Measurements from ENCODE around the gene SLC30A4. TPM values are rescaled to one million over a fixed set of nuclear protein-coding genes. Genes with fewer than 3 reads are reported as not detected.

Gene SLC30A4
- polyA plus RNA-seq, 5 donors: 4.6 to 7.7 (median 6.7) TPM

GRCh38 chr15:45451265-45451664, 71.3 kb downstream of the SLC30A4 start:
- DNase-seq: no peak

- no peak for DNase-seq
These were observed 72.4 kb downstream of the SLC30A4 start for GRCh38 chr15:45449916-45450867.

- DNase-seq: no peak
These were observed 73.2 kb downstream of the SLC30A4 start for GRCh38 chr15:45449395-45449794.

GRCh38 chr15:45448066-45448915, 74.3 kb downstream of the SLC30A4 start:
- no peak for DNase-seq

- no peak for DNase-seq
These were observed 78.9 kb downstream of the SLC30A4 start for GRCh38 chr15:45443645-45444044.

- DNase-seq: no peak
These were observed 79.9 kb downstream of the SLC30A4 start for GRCh38 chr15:45442507-45443135.

- peak in 1 of 2 donors; percentile 43 for DNase-seq
These were observed 80.9 kb downstream of the SLC30A4 start for GRCh38 chr15:45441686-45442085.

GRCh38 chr15:45441036-45441435, 81.5 kb downstream of the SLC30A4 start:
- no peak for DNase-seq

GRCh38 chr15:45439521-45440260, 82.9 kb downstream of the SLC30A4 start:
- no peak for DNase-seq

GRCh38 chr15:45435124-45435903, 87.2 kb downstream of the SLC30A4 start:
- no peak for DNase-seq

- no peak for DNase-seq
These were observed 88.4 kb downstream of the SLC30A4 start for GRCh38 chr15:45434078-45434567.

- DNase-seq: no peak
These were observed 91.0 kb downstream of the SLC30A4 start for GRCh38 chr15:45431511-45431910.

- DNase-seq: peak; percentile 32 to 39
These were observed 92.4 kb downstream of the SLC30A4 start for GRCh38 chr15:45429941-45430792.

Other genes starting within 250 kb of the SLC30A4 start
- gene GATM, start 144.2 kb downstream of the SLC30A4 start, polyA plus RNA-seq (ENCODE audit: insufficient read depth in 1 of 5, insufficient read length in 5 of 5, low replicate concordance in 1 of 5): 10 to 100 TPM; 19.8 to 27.5 (median 20.5) TPM
- 10 to 100 TPM; 43.0 to 62.0 (median 54.7) TPM for gene BLOC1S6, start 64.6 kb upstream of the SLC30A4 start, polyA plus RNA-seq (ENCODE audit: insufficient read depth in 1 of 5, insufficient read length in 5 of 5, low replicate concordance in 1 of 5)
- 10 to 100 TPM; 10.1 to 13.6 (median 11.1) TPM for gene SQOR, start 112.3 kb upstream of the SLC30A4 start, polyA plus RNA-seq (ENCODE audit: insufficient read depth in 1 of 5, insufficient read length in 5 of 5, low replicate concordance in 1 of 5)

Measured in right lung (tissue), 5 donors.